ENCODE results near the gene CPLANE2. TPM values are rescaled to one million over a fixed set of nuclear protein-coding genes. Genes with fewer than 3 reads are reported as not detected.
"Not testable (repeated sequence)": the region's sequence is repeated elsewhere in the genome, so short reads cannot be mapped to it uniquely, and the experiment has no call there.

Gene CPLANE2
- total RNA-seq, 4 donors from 2014 or later: 2.0 to 13.3 (median 4.7) TPM

DNA sequence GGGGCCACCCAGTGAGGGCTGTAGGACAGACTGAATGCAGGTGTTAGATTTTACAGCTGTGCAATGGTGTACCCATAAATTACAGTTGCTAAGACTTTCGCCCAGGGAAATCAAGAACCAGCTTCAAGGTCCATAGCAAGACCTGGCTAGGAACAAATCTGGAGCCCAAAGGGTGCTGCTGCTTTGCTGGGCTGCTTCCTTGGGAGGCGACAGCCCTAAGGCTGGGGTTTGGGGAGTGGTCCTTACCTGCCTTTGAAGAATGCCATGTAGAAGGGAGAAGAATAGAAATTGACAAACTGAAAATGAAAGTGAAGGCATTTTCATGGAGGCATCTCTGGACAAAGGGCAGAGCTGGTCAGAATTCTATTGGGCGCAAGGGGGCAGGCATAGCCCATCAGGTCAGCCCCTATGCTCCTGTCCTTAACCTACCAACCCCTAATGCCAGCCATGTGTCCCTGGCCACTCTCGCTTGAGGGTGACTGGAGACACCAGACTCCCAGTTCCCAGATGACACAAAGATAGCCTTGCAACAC lies 16.9 kb downstream of the CPLANE2 start:
- no peak for DNase-seq (ENCODE audit: low spot score)
- ATAC-seq (ENCODE audit: low FRiP score): no peak
- TF ChIP-seq, protein P1, sequence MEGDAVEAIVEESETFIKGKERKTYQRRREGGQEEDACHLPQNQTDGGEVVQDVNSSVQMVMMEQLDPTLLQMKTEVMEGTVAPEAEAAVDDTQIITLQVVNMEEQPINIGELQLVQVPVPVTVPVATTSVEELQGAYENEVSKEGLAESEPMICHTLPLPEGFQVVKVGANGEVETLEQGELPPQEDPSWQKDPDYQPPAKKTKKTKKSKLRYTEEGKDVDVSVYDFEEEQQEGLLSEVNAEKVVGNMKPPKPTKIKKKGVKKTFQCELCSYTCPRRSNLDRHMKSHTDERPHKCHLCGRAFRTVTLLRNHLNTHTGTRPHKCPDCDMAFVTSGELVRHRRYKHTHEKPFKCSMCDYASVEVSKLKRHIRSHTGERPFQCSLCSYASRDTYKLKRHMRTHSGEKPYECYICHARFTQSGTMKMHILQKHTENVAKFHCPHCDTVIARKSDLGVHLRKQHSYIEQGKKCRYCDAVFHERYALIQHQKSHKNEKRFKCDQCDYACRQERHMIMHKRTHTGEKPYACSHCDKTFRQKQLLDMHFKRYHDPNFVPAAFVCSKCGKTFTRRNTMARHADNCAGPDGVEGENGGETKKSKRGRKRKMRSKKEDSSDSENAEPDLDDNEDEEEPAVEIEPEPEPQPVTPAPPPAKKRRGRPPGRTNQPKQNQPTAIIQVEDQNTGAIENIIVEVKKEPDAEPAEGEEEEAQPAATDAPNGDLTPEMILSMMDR (IDR thresholded peaks at IDR 0.05): no peak

DNA sequence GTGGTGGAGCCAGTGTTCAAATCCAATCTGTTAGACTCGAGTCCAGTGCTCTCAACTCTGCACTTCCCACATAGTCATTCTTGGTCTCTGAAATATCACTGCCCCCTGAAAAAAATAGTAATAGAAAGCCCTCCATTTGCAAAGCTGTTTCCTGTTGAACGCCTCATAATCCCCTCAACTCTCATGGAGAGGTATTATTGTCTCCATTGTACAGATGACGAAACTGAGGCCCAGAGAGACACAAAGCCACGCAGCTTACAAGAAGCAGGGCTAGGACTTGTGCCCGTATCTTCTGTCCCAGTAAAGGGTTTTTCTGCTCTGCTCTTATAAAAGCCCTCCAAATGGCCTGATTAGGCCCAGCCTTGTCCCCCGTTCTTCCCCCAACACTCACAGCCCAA lies 18.3 kb downstream of the CPLANE2 start:
- ATAC-seq (ENCODE audit: low FRiP score) (no peak), DNase-seq (ENCODE audit: low spot score) (no peak)
- TF ChIP-seq, protein P1 (IDR thresholded peaks at IDR 0.05): no peak

- DNase-seq (ENCODE audit: low spot score) (no peak), ATAC-seq (ENCODE audit: low FRiP score) (no peak)
- TF ChIP-seq, protein P1 (IDR thresholded peaks at IDR 0.05): no peak
These were observed 18.8 kb downstream of the CPLANE2 start for GRCh38 chr1:16218014-16218673.

DNA sequence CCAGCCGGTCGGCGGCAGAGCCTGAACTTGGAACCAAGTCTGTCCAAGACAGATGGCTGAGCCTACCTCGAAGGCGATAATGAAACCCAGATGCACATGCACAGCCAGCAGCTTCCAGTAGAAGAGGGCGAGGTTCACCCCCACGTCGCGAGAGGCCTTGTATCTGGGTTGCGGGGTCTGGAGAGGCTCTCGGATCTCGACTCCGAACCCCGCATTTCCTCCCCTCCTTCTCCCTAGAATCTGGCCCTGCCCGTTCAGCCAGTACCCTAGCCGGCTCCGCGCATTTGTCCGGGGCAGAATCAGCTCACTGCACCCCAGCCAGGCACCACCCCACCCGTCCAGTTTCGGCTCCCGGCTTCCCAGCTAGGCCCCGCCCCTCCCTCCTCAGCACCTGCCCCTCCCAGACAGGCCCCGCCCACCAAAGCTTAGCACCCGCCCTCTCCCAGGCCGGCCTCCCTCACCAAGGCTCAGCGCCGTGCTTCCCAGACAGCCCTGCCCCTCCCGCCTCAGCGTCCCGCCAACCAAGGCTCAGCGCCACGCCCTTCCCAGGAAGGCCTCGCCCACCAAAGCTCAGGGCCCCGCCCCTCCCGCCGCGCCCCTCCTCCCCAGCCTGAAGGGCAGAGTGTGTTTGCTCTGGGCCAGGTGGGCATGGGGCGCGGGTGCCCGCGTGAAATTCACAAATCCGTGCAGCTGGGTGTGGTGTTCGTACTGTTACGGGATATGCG lies 19.8 kb downstream of the CPLANE2 start:
- ATAC-seq (ENCODE audit: low FRiP score) (peak; percentile 98), DNase-seq (ENCODE audit: low spot score) (peak; percentile 96)
- TF ChIP-seq, protein P1 (IDR thresholded peaks at IDR 0.05): no peak

DNA sequence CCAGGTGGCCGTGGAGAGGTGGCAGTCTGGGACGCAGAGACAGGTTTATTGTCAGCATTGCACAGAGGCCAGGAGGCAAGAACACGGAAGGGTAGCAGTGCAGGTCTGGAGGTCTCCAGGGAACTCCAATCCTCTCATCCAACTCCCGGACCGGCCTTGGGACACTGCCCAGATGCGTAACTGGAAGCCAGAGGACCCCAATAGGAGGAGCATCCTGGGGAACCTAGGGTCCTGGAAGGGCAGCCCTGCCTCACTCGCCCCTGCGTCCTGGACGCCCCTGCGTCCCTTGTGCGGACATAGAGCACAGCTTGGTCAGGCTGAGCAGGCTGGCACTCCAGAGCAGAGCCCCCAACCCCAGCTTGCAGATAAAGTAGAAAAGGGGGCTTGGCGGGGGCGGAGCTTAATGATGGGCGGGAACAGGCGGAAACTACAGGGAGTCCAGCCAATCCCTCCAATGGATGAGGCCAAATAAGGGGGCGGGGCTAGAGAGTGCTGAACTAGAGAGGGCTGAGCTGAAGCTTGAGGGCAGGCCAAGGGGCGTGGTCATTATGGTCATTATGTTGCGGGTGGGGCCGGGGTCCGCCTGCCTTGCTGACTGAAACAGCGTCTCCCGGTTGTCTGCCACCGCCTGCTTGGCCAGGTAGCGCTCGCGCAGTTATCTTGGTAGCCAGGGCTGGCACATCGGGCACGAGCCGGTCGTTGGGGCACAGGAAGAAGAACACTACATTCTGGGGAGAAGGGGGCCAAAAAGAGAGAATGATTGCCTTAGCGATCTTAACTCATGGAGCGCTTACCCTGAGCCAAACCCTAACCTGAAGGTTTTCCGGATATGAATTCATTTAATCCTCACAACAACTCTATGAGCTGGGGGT lies 20.9 kb downstream of the CPLANE2 start:
- TF ChIP-seq, protein P1 (IDR thresholded peaks at IDR 0.05): no peak
- DNase-seq (ENCODE audit: low spot score) (peak; percentile 80), ATAC-seq (ENCODE audit: low FRiP score) (peak; percentile 51)

DNA sequence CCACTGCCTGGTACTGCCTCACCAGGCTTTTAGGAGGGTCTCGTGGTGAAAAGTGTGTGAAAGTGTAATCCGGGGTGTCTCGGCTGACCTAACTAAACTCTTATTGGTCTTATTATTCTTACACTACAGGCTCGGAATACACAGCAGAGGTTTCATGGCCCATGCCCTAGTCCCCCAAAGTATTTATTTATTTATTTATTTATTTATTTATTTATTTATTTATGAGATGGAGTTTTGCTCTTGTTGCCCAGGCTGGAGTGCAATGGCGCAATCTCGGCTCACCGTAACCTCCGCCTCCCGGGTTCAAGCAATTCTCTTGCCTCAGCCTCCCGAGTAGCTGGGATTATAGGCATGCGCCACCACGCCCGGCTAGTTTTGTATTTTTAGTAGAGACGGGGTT lies 21.7 kb downstream of the CPLANE2 start:
- not testable (repeated sequence) for DNase-seq (ENCODE audit: low spot score); ATAC-seq (ENCODE audit: low FRiP score)

DNA sequence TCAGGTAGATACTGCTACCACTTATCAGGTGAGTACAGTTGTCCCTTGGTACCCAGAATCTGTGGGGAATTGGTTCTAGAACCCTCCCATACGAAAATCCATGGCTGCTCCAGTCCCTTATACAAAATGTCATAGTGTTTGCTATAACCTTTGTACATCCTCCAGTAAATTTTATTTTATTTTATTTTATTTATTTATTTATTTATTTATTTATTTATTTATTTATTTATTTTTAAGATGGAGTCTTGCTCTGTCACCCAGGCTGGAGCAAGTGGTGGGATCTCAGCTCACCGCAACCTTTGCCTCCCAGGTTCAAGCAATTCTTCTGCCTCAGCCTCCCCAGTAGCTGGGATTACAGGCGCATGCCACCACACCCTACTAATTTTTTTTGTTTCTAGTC lies 23.4 kb downstream of the CPLANE2 start:
- DNase-seq (ENCODE audit: low spot score): not testable (repeated sequence)

More for the DNA sequence above, 23.4 kb downstream of the CPLANE2 start:
- not testable (repeated sequence) for ATAC-seq (ENCODE audit: low FRiP score)

Measured in omental fat pad (tissue), 4 donors.